Activated T-helper 1 cell treated with Interleukin-2 at 50 U/mL for 16 hours (primary cell): Measurements from ENCODE around the gene EMC8.

Source experiments
- DNase-seq: peaks from one replicate; pipeline ENCODE4 v3.0.0-alpha.2; 2020; ENCODE audit warnings: low read depth

EMC8 gene

GRCh38 chr16:85729452-85730185 is 69.7 kb downstream of the EMC8 start:
- no peak for DNase-seq

DNA sequence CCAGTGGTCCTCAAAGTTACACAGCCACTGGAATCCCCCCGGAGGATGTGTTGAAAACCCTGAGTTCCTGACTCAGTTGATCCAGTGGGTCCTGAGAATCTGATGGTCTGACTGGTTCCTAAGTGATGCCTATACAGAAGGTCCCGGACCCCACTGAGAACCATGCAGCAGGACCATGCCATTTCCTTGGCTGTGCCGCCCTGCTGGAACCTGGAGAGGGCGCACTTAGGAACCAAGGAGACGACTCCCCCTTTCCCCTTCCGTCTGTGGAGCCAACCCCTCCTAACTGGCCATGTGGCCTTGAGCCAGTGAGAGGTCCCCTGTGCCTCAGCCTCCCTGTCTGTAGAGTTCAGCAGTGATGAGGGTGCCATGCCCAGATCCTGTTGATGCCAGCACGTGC is 70.5 kb downstream of the EMC8 start:
- no peak for DNase-seq
